H9 (cell line): ENCODE results near the gene SLCO4A1. TPM values are rescaled to one million over a fixed set of nuclear protein-coding genes. Genes with fewer than 3 reads are reported as not detected.

Source experiments
- DNase-seq: peaks from one replicate; pipeline ENCODE4 v3.0.0-alpha.2; 2017
- H2AFZ ChIP-seq: one replicate; pipeline ENCODE4 v1.6.1; 2013; ENCODE audit warnings: mild to moderate bottlenecking, low read length, control low read depth, moderate library complexity
- H2AK5ac ChIP-seq: 2 replicates; pipeline ENCODE4 v1.6.1; 2013; ENCODE audit warnings: low read length, control low read depth, mixed read lengths; ENCODE audit not compliant: insufficient read length
- H2BK120ac ChIP-seq: one replicate; pipeline ENCODE4 v1.6.1; 2013; ENCODE audit warnings: low read depth, mild to moderate bottlenecking, low read length, control low read depth, inconsistent platforms; ENCODE audit not compliant: poor library complexity, severe bottlenecking
- H2BK12ac ChIP-seq: 2 replicates; pipeline ENCODE4 v1.6.1; 2013; ENCODE audit warnings: low read length, control low read depth, mixed read lengths, low read depth; ENCODE audit not compliant: insufficient read length
- H2BK15ac ChIP-seq: 2 replicates; pipeline ENCODE4 v1.6.1; 2013; ENCODE audit warnings: low read depth, low read length, control low read depth
- H2BK20ac ChIP-seq: one replicate; pipeline ENCODE4 v1.6.1; 2013; ENCODE audit warnings: low read depth, mild to moderate bottlenecking, low read length, control low read depth, inconsistent platforms; ENCODE audit not compliant: poor library complexity, severe bottlenecking
- H2BK5ac ChIP-seq: 2 replicates; pipeline ENCODE4 v1.6.1; 2013; ENCODE audit warnings: low read length, control low read depth, mixed read lengths; ENCODE audit not compliant: insufficient read length
- H3K14ac ChIP-seq: 2 replicates; pipeline ENCODE4 v1.6.1; 2013; ENCODE audit warnings: low read length, control low read depth; ENCODE audit not compliant: insufficient read depth
- H3K18ac ChIP-seq: 2 replicates; pipeline ENCODE4 v1.6.1; 2013; ENCODE audit warnings: low read depth, mild to moderate bottlenecking, mixed read lengths, low read length, control low read depth; ENCODE audit not compliant: insufficient read length
- H3K23ac ChIP-seq: 2 replicates; pipeline ENCODE4 v1.6.1; 2013; ENCODE audit warnings: low read length, control low read depth, mixed read lengths, low read depth; ENCODE audit not compliant: insufficient read length
- H3K23me2 ChIP-seq: 2 replicates; pipeline ENCODE4 v1.6.1; 2013; ENCODE audit warnings: low read depth, mild to moderate bottlenecking, mixed read lengths, low read length, control low read depth; ENCODE audit not compliant: insufficient read length, poor library complexity, severe bottlenecking
- H3K27ac ChIP-seq: 2 replicates; pipeline ENCODE4 v1.5.1; 2013; ENCODE audit warnings: low read length, control low read depth, mixed read lengths, low read depth; ENCODE audit not compliant: insufficient read length
- H3K27me3 ChIP-seq: 2 replicates; pipeline ENCODE4 v1.6.1; 2013; ENCODE audit warnings: low read length, control low read depth, inconsistent platforms; ENCODE audit not compliant: insufficient read depth
- H3K4ac ChIP-seq: 2 replicates; pipeline ENCODE4 v1.6.1; 2013; ENCODE audit warnings: low read depth, mild to moderate bottlenecking, control low read depth, inconsistent platforms, low read length, moderate library complexity
- H3K4me1 ChIP-seq: 2 replicates; pipeline ENCODE4 v1.6.1; 2013; ENCODE audit warnings: low read length, control low read depth, inconsistent platforms; ENCODE audit not compliant: insufficient read depth
- H3K4me2 ChIP-seq: 2 replicates; pipeline ENCODE4 v1.6.1; 2013; ENCODE audit warnings: low read length, control low read depth, mixed read lengths; ENCODE audit not compliant: insufficient read length, insufficient read depth
- H3K56ac ChIP-seq: 2 replicates; pipeline ENCODE4 v1.6.1; 2013; ENCODE audit warnings: low read depth, mild to moderate bottlenecking, mixed read lengths, low read length, control low read depth; ENCODE audit not compliant: insufficient read length
- H3K79me1 ChIP-seq: 2 replicates; pipeline ENCODE4 v1.6.1; 2013; ENCODE audit warnings: low read depth, mild to moderate bottlenecking, moderate library complexity, low read length, control low read depth, inconsistent platforms; ENCODE audit not compliant: insufficient read depth, poor library complexity, severe bottlenecking
- H3K79me2 ChIP-seq: 2 replicates; pipeline ENCODE4 v1.6.1; 2013; ENCODE audit warnings: low read length, control low read depth, inconsistent platforms; ENCODE audit not compliant: insufficient read depth
- H3K9ac ChIP-seq: 2 replicates; pipeline ENCODE4 v1.6.1; 2013; ENCODE audit warnings: low read length, control low read depth, mixed read lengths; ENCODE audit not compliant: insufficient read length; ENCODE audit errors: extremely low read depth
- H3K9me3 ChIP-seq: one replicate; pipeline ENCODE4 v1.6.1; 2013; ENCODE audit warnings: low read depth, low read length, inconsistent platforms; ENCODE audit not compliant: control insufficient read depth
- H3T11ph ChIP-seq: one replicate; pipeline ENCODE4 v1.6.1; 2013; ENCODE audit warnings: mild to moderate bottlenecking, low read length, control low read depth, inconsistent platforms
- H4K20me1 ChIP-seq: one replicate; pipeline ENCODE4 v1.6.1; 2013; ENCODE audit not compliant: control insufficient read depth, insufficient read length, insufficient read depth
- H4K5ac ChIP-seq: 2 replicates; pipeline ENCODE4 v1.6.1; 2013; ENCODE audit warnings: low read depth, mild to moderate bottlenecking, mixed read lengths, low read length, control low read depth; ENCODE audit not compliant: insufficient read length
- H4K8ac ChIP-seq: replicated peaks from 2 replicates; pipeline ENCODE4 v1.6.1; 2013; ENCODE audit warnings: low read length, control low read depth, mixed read lengths, low read depth; ENCODE audit not compliant: insufficient read length
- H4K91ac ChIP-seq: 2 replicates; pipeline ENCODE4 v1.6.1; 2013; ENCODE audit warnings: low read depth, mild to moderate bottlenecking, moderate library complexity, mixed read lengths, low read length, control low read depth; ENCODE audit not compliant: insufficient read length
- H3K27ac Mint-ChIP-seq, 3 experiments: 2 replicates in 2 of 3; 3 replicates in 1 of 3; pipeline ENCODE4 v1.8.0; 2020 to 2021; ENCODE audit warnings: mixed read lengths in 3 of 3, mild to moderate bottlenecking in 1 of 3, moderate library complexity in 1 of 3
- H3K27me3 Mint-ChIP-seq: 2 replicates; pipeline ENCODE4 v1.8.0; 2021; ENCODE audit warnings: low read depth, mild to moderate bottlenecking, moderate library complexity, mixed read lengths
- H3K36me3 Mint-ChIP-seq, 3 experiments: 2 replicates in 2 of 3; 3 replicates in 1 of 3; pipeline ENCODE4 v1.8.0; 2020 to 2021; ENCODE audit warnings: low read depth in 3 of 3, mixed read lengths in 3 of 3; ENCODE audit not compliant: insufficient read depth in 1 of 3
- H3K4me1 Mint-ChIP-seq, 2 experiments: 2 replicates each; pipeline ENCODE4 v1.8.0; 2020; ENCODE audit warnings: mixed read lengths in 2 of 2
- H3K4me3 Mint-ChIP-seq, 2 experiments: 2 replicates in 1 of 2; 3 replicates in 1 of 2; pipeline ENCODE4 v1.8.0; 2020 to 2021; ENCODE audit warnings: mild to moderate bottlenecking in 2 of 2, mixed read lengths in 2 of 2, moderate library complexity in 1 of 2
- H3K9me3 Mint-ChIP-seq, 2 experiments: 2 replicates in 1 of 2; 3 replicates in 1 of 2; pipeline ENCODE4 v1.8.0; 2020; ENCODE audit warnings: mild to moderate bottlenecking in 2 of 2, mixed read lengths in 2 of 2, moderate library complexity in 1 of 2
- CTCF ChIP-seq: fragments of 200-600 bp; sonication (generic); conservative IDR thresholded peaks from 3 replicates; pipeline ENCODE4 v1.8.0; 2021; ENCODE audit warnings: antibody characterized with exemption, mild to moderate bottlenecking
- WGBS: extraction: QIAGEN DNeasy Blood & Tissue Kit; methylation state at CpG from one replicate; pipeline ENCODE4 v1.1.7; 2013; ENCODE audit warnings: missing lambda C conversion rate, low lambda C conversion rate, mixed read lengths; ENCODE audit not compliant: insufficient read length; ENCODE audit errors: extremely low coverage; 5-methylcytosine and 5-hydroxymethylcytosine counted together
- total RNA-seq: library from RNA; stranded (reverse); gene quantifications from 2 replicates; pipeline ENCODE4 v1.2.1, GENCODE V29; 2021

Gene SLCO4A1
- total RNA-seq, 1 experiment from 2014 or later: 9.4 TPM

GRCh38 chr20:62686869-62687830, 44.8 kb downstream of the SLCO4A1 start:
- Histone ChIP-seq H3K9me3 (no peaks in the 10 kb centered on the region), H2BK5ac (no peak overlapping the region), H3K18ac (no peak overlapping the region), H3K23ac (no peak overlapping the region), H3K79me1 (no peaks in the 10 kb centered on the region), H3K4me1 (no peaks in the 10 kb centered on the region), H3K14ac (no peak overlapping the region), H3K9ac (no peak overlapping the region), H3K4me2 (no peak overlapping the region), H4K20me1 (no peaks in the 10 kb centered on the region), H3T11ph (no peak overlapping the region), H3K27me3 (no peaks in the 10 kb centered on the region), H2BK20ac (no peak overlapping the region), H4K8ac (no peak overlapping the region), H2AFZ (no peak overlapping the region), H3K56ac (no peak overlapping the region), H3K79me2 (no peaks in the 10 kb centered on the region), H2AK5ac (no peak overlapping the region), H3K4ac (no peak overlapping the region), H3K23me2 (no peaks in the 10 kb centered on the region), H2BK120ac (no peak overlapping the region), H2BK15ac (no peak overlapping the region), H4K5ac (no peak overlapping the region), H4K91ac (no peak overlapping the region), H3K27ac (no peak overlapping the region), H2BK12ac (no peak overlapping the region)
- TF ChIP-seq CTCF: no peak
- peaks cover 14 to 16% of the 10 kb centered on the region in 2 experiments for H3K4me1 Mint-ChIP-seq
- no peak for DNase-seq
- no peaks in the 10 kb centered on the region; a peak in 1 of 5 replicates for H3K9me3 Mint-ChIP-seq
- no peak overlapping the region for H3K4me3 Mint-ChIP-seq
- no peak overlapping the region for H3K27ac Mint-ChIP-seq
- peaks cover 10% of the 10 kb centered on the region for H3K27me3 Mint-ChIP-seq
- no CpG with 5 or more reads among the region's 37 CpGs for WGBS
- H3K36me3 Mint-ChIP-seq: no peaks in the 10 kb centered on the region
